Jurkat, Clone E6-1 (cell line): ENCODE data around the gene ANKRD13D.
A peak's percentile ranks its signal among the peaks of the same experiment; 100 is the strongest.
"Not testable (repeated sequence)": the region's sequence is repeated elsewhere in the genome, so short reads cannot be mapped to it uniquely, and the experiment has no call there.

Source experiments
- DNase-seq: peaks from one replicate; pipeline ENCODE4 v3.0.0-alpha.2; 2011; ENCODE audit warnings: low read depth, low spot score
- H3K4me3 ChIP-seq: 2 replicates; pipeline ENCODE4 v1.5.1; 2011; ENCODE audit warnings: mild to moderate bottlenecking, low read length, control low read depth, moderate library complexity

The ANKRD13D gene

DNA sequence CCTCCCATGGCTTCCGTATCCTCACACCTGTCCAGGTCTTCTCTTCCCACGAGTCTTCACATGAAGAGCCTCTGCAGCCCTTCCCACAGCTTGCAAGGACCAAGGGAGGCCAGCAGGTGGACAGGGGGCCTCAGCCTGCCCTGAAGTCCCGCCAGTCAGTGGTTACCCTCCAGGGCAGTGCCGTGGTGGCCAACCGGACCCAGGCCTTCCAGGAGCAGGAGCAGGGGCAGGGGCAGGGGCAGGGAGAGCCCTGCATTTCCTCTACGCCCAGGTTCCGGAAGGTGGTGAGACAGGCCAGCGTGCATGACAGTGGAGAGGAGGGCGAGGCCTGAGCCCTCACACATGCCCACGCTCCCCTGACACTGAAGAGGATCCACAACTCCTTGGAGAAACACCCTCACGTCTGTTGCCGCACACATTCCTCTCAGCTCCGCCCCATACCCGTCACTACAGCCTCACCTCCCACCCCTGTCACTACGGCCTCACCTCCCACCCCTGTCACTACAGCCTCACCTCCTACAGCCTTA lies 22.5 kb downstream of the ANKRD13D start:
- no peak for DNase-seq
- H3K4me3 ChIP-seq: no peak overlapping the region

DNA sequence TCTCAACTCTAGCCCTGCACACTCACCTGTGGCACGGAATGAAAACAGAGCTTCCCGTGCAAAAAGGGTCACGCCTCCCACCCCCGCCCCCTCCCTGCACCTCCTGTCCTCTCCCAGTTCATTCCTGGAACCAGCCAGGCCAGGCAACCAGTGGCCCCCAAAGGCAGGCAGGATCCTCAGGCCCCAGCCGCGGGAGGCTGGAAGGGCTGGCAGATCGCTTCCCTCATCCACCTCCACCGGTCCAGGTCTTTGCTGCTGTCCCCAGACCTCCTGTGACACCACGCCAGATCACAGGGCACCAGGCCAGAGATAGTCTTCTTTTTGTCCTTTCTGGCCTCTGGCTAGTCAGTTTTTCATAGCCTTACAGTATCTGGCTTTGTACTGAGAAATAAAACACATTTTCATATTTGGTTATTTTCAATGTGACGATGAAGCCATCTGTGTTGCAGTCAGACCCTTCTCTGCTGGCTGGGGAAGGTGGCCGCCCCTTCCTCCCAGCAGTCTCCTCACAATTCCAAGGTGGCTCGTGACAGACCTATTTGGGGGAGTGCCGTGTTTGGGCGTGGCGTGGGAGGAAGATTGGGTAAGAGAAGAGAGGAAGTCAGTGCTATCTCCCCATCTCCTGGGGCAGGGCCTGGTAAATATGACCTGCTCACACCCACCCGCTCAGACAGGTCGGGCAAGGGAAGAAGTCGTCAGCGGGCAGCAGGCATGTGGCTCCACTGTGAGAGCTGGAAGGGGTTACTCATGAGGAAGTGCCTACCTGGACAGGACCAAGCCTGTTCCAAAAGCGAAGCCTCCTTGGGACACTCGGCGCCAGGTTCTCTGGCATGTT lies 23.3 kb downstream of the ANKRD13D start:
- no peak overlapping the region for H3K4me3 ChIP-seq
- DNase-seq: no peak

DNA sequence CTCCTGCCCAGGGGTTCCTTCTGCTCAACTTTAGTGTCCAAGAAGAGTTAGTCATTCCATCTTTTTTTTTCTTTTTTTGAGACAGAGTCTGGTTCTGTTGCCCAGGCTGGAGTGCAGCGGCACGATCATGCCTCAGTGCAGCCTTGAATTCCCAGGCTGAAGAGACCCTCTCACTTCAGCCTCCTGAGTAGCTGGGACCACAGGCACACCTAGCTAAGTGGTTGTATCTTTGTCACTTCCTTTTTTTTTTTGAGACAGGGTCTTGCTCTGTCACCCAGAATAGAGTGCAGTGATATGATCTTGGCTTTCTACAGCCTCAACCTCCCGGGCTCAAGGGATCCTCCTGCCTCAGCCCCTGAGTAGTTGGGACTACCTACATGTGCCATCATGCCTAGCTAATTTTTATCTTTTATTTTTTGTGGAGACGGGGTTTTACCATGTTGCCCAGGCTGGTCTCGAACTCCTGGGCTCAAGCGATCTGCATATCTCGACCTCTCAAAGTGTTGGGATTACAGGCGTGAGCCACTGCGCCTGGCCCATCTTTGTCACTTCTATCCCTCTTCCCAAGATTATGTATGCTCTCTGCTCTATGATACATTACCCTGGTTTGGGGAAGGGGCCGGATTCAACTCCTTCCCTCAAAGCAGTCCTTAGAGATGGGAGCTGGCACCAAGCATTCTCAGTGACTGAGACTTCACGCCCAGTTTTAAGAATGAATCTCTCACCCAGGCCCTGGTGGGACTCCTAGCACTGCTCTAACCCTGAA lies 24.2 kb downstream of the ANKRD13D start:
- no peak overlapping the region for H3K4me3 ChIP-seq
- DNase-seq: no peak

DNA sequence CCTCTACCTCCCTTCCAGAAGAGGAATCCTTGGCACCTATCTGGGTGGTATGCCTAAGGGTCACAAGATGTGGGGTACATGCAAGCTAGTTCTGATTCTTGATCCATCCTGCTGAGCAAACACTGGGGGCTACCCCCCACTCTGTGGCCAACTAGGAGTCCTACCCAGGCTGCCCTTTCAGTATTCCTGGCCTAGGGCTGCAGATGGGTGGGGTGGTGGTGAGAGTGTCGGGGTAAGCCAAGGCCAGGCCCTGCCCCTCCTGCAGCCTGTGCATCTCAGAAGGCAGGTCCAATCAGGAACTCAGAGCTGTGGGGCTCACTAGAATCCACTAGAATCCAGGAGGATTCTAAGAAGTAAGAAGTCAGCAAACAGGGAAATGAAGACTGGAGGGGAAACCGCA lies 25.1 kb downstream of the ANKRD13D start:
- no peak for DNase-seq
- H3K4me3 ChIP-seq: no peak overlapping the region

DNA sequence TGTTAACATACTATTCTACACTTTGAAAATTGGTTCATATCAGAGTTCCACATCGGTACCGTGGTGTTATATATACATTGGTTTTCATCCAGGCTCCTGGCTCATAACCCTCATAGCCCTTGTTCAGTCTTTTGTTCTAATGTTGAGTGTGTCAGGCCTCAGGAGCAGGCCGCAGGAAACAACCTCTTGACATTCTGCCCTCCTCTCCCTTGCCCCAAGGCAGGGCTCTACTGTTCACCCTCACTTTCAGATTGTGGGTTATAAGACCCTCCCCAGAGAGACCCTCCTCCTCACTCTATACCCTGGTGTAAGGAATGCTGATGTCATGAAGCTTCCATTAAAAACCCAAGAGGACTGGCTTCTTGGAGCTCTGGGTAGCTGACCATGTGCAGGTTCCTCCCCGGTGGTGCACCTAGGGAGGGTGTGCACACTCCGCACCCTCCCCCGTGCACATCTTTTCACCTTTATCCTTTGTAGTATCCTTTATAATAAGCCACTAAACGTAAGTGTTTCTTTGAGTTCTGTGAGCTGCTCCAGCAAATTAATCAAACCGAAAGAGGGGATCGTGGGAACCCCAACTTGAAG lies 26.3 kb downstream of the ANKRD13D start:
- no peak overlapping the region for H3K4me3 ChIP-seq
- DNase-seq: no peak

DNA sequence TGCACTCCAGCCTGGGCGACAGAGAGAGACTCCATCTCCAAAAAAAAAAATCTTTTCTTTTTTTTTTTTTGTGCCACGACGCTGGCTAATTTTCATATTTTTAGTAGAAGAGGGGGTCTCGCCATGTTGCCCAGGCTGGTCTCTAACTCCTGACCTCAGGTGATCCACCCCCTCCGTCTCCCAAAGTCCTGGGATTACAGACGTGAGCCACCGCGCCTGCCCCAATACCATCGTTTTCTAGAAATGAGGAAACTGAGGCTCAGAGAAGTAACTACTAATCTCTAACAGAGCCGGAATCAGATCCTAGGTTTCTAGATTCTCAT lies 27.7 kb downstream of the ANKRD13D start:
- no peak for DNase-seq
- peak overlapping the region; percentile 84 for H3K4me3 ChIP-seq

DNA sequence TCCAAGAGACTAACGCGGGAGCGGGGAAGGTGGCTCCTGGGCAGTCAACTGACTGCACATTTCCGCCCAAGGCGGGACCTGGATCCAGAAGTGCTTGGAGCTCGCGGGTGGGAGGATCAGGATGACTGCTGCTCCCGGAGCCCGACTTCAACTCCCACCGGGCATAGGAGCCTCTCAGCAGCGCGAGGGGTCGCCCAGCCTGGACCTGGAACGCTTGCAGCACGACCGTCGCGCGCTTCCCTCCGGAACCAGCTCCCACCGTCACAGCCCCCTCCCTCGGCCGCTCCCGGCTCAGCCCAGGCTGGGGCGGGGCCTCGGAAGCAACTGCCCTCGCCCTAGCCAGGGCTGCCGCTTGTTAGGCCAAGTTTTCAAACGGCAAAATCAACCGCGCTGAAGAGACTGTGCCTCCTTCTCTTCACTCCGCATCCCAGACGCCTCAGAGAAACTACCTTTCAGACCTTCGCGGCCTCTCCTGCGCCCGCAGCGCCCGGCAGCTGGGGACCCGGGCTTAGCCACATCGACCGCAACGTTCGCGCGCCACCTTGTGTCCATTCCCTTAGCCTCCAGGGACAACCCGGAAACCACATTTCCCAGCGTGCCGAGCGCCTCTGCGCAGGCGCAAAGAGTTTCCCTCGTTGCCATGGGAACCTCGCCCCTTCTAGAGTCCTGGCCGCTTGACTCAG lies 28.2 kb downstream of the ANKRD13D start:
- peak; percentile 94 for DNase-seq
- peak overlapping the region; percentile 84 for H3K4me3 ChIP-seq

DNA sequence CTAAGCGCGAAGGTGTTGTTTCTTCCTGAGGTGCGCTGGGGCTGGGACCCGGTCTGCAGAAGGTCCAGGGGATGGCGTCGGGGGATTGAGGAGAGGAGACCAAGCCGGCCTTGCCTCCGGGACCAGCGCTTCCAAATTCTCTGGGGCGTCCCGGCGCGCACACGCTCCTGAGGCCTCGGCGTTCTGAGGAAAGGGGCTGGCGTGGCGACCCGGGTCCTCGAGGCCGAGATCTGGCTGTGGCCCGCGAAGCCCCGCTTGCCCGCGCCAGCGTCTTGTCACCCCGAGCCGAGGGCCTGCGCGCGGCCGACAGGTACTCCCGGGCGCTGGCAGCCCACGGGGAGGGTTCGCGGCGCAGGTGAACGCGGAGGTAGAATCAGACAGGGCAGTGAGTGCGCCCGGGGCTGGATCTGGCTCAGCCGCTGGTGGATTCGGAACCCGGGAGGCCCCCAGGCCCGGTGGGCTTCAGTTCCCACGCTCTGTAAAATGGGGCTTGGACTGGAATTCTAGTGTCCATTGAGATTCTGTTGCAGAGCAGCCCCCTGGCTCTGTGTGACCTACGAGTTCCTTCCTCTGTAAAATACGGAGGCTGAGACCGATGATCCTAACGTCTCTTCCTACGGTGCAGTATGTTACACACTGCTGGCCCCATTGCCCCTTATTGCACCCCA lies 28.9 kb downstream of the ANKRD13D start:
- no peak for DNase-seq
- peak overlapping the region; percentile 84 for H3K4me3 ChIP-seq

DNA sequence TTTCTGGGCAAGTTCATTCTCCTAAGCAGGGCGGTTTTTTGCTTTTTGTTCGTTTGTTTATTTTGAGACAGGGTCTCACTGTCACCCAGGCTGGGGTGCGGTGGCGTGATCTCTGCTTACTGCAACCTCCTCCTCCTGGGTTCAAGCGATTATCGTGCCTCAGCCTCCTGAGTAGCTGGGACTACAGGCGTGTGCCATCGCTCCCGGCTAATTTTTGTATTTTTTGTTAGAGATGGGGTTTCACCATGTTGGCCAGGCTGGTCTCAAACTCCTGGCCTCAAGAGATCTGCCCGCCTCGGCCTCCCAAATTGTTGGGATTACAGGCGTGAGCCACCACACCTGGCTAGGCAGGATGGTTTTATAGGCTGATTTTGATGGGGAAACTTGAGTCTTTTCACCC lies 29.8 kb downstream of the ANKRD13D start:
- H3K4me3 ChIP-seq, DNase-seq: not testable (repeated sequence)

DNA sequence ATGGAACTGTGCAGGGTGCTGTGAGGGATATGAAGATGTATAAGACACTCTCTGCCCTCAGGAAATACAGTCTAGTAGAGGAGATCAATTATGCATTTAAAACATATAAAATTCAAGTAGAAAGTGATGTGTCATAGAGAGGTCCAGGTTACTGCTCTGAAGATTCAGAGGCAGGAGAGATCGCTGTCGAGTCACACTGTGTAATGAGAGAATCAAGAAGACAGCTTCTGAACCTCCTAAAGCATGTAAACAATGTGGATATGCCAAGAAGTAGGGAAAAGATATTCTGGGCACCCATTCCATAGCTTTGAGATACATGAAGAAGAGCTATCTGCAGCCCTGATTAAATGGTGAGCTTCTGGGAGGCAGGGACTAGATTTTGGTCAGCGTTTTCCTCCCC lies 30.9 kb downstream of the ANKRD13D start:
- no peak for DNase-seq
- H3K4me3 ChIP-seq: no peak overlapping the region

DNA sequence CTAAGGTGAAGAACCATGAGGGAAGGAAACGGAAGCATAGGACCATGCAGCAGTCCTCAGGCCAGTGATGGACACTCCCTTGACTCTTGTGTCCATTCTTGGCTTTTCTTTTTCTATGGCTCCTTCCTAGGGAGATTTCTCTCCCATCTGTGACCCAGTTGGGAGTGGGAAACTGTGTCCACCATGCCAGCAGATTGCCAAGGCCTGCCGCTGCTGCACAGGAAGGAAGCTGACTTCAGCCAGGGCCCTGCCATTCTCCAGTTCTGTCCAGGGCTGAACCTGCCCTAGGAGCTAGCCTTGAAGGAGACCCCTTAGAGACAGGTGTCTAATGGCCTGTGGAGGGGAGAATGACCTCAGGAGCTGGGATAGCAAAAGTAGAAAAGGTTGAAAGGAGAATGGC lies 31.6 kb downstream of the ANKRD13D start:
- no peak for DNase-seq
- H3K4me3 ChIP-seq: no peak overlapping the region

DNA sequence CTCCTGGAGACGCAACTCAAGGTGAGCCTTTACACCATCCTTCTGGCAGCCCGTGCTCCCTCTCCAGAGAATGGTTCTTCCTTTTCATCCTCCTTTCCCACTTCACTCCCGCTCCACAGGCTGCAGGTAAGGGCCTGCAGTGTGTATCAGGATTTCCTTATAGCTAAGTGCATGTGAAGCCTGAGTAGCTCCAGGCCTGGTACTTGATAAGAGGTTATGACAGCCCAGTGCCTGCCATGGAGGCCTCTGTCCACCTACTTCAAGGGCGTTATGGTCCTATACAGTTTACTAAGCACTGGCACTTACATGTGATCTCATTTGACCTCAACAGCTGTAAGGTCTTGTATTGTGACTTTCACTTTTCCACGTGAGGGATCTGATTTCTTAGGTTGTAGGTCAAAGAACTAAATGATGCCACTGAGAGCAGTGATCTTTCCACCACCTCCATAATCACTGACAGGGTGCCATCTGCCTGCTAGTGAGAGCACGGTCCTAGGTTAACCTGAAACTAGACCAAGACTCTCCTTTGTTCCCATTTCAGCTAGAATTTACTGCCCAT lies 32.3 kb downstream of the ANKRD13D start:
- DNase-seq: no peak
- no peak overlapping the region for H3K4me3 ChIP-seq

DNA sequence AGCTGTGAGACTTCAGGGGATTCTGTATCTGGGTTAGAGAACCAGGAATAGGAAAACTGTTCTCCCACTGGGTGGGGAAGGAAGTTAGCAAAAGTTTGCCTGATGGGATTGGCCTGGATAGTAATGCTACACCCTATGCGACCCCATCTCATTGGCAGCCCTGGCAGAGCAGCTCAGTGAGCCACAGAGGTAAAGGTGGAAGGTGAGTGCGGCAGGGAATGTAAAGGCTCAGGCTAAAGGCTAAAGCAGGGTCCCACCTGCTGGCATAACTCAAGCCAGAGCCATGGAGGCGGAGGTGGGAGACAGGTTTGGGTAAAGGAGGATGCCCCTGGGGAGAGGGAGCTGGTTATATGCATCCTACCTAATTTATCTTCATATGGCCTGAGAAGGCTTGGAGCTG lies 32.9 kb downstream of the ANKRD13D start:
- no peak overlapping the region for H3K4me3 ChIP-seq
- DNase-seq: no peak

DNA sequence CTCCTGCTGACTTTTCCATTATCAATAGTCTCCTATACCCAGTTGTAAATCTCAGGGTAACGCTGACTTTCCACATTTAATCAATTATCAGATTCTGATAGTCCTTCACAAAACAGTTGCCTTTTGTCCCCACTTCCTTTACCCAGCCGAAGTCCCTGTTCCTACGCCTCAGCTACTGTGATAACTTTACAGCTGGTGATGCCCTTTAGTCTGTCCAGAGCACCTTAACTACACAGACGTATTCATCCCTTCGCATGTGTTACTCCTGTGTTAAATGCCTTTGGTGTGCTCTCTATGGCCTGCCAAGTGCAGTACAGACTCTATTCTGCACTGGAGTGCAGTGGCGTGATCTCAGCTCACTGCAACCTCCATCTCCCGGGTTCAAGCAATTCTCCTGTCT lies 34.4 kb downstream of the ANKRD13D start:
- no peak overlapping the region for H3K4me3 ChIP-seq
- no peak for DNase-seq

DNA sequence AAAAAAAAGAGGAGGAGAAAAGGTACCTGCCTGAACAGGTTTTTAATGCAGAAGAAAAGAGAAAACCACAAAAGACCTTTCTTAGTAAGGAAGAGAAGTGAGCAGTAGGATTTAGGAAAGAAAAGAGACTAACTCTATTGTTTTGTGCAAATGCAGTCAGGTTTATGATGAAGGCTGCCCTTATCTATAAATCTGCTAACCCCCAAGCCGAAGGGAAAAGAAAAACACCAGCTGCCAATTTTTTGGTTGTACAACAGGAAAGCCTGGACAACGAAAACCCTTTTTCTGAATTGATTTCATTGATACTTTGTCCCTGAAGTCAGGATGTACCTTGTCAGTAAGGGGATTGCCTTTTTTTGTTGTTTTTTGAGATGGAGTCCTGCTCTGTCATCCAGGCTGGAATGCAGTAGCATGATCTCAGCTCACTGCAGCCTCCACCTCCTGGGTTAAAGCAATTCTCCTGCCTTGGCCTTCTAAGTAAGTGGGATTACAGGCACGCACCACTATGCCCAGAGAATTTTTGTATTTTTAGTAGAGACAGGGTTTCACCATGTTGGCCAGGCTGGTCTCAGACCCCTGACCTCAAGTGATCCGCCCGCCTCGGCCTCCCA lies 43.1 kb downstream of the ANKRD13D start:
- H3K4me3 ChIP-seq: no peak overlapping the region

DNA sequence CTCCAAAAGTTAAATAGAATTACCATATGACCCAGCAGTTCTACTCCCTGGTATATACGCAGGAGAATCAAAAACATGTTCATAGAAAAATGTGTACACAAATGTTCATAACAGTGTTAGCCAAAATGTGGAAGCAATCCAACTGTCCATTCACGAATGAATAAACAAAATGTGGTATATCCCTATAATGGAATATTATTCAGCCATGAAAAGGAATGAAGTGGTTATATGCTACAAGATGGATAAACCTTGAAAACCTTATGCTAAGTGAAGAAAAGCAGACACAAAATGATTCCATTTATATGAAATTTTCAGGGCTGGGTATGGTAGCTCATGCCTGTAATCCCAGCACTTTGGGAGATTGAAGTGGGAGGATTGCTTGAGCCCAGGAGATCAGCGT lies 48.2 kb downstream of the ANKRD13D start:
- DNase-seq: no peak
- H3K4me3 ChIP-seq: no peak overlapping the region

More for the DNA sequence above, 43.1 kb downstream of the ANKRD13D start:
- DNase-seq: no peak

DNA sequence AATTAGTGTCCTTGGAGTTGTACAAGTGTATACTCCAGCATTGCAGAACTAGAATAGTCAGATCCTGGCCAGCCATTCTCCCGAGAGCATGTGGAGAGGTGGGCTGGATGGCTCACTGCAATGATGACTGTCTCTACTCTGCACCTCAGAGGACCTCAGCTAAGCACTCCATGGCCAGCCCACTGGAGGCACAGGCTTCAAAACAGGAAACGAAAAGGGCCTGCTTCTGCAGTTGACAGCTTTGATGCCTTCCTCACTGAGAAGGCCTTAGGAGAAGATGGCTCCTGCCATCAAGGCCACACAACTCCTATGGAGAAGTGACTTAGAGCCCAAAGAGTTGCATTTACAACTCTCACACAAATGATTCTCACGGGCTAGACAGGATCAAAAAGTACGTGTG lies 55.2 kb downstream of the ANKRD13D start:
- DNase-seq: no peak
- no peak overlapping the region for H3K4me3 ChIP-seq

DNA sequence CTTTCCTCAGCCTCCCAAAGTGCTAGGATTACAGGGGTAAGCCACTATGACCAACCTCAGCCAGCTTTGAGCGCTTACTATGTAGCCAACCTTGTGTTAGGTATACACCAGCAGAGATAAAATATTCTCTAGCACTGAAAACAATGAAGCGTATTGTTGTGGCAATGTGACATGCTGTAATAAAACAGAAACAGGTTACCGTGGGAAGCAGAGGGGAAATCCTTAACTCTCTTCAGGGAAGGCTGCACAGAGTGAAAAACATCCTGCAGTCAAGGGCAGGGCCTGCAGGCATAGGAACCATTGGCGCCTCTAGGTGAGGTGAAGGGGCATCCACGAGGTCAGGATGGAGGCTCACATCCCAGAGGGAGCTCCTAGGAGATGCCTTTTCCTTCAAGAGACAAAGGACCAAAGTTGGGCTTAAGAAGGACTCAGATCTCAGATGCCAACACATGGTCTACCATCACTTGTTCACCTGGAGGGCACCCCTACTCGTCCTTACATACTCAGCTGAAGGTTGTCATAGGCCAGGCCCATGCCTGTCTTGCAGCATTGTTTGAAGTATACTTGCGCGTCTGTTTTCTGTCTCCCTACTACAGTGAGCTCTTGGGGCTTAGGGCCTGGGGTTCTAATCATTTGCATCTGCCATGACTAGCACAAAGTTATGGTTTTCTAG lies 56.3 kb downstream of the ANKRD13D start:
- DNase-seq: no peak
- no peak overlapping the region for H3K4me3 ChIP-seq
